T-helper 2 cell treated with Interferon-gamma antibody and Interleukin-4, amounts not matched to agents 100 ng/mL and 5 ng/mL, for 36 hours (primary cell): ENCODE results near the gene PLD6. TPM values are rescaled to one million over a fixed set of nuclear protein-coding genes. Genes with fewer than 3 reads are reported as not detected.
"Not testable (repeated sequence)": the region's sequence is repeated elsewhere in the genome, so short reads cannot be mapped to it uniquely, and the experiment has no call there.

ENCODE experiments used
- intact Hi-C: fragments of 100-400 bp; cut with micrococcal nuclease; formaldehyde crosslinking; loops from one replicate; pipeline ENCODE4 v1.15.1; 2023
- total RNA-seq: library from RNA; stranded (reverse); gene quantifications from 2 replicates; pipeline ENCODE4 v1.2.3, GENCODE V29; 2022

Gene PLD6
- total RNA-seq, 1 donor from 2014 or later: 7.1 TPM

GRCh38 chr17:17177176-17177575, 29.0 kb downstream of the PLD6 start:
- intact Hi-C loops: loop anchor here (5.0 to 10.0 kb wide), 2 partner anchors 128 to 960 kb away; partner anchors contain the start of genes NCOR1, NT5M and PIGL

DNA sequence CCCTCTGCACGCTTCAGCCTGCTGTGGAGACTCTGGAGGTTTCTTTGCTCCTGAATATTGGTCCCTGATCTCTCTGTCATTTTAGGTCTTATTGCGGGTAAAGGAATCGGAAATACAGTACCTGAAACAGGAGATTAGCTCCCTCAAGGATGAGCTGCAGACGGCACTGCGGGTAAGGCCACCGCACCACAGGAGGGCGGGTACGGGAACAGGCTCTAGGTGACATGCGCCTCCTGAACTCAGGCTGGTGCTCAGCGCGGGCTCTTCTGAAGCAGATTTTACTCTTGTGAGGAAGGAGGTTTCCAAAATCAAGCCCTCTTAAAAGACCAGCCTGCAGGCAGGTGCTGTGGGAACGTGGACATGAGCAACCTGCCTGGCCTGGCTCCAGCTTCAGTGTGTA, 29.8 kb downstream of the PLD6 start:
- intact Hi-C loops: loop anchor here (5.0 to 10.0 kb wide), 2 partner anchors 128 to 959 kb away; partner anchors contain the start of genes NCOR1, NT5M and PIGL

DNA sequence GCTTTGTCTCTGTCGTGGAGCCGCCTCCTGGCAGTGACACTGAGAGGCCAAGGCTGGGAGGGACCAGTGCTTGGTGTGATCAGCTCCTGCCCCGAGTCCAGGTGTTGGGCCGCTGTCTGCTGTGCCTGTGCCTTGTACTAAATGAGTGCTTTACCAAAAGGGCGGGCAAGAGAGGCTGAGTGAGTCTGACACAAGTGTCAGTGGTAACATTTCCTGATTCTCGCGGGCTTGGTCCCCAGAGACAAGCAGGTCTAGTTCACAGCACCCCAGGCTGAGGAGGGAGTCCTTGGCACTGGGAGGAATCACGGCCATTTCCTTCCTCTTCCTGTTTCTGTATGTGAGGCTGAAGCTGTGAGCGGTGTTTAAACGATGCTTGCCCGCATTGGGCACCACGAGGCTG, 30.2 kb downstream of the PLD6 start:
- intact Hi-C loops: loop anchor here (5.0 to 10.0 kb wide), 2 partner anchors 129 to 959 kb away; partner anchors contain the start of genes NCOR1, NT5M and PIGL

DNA sequence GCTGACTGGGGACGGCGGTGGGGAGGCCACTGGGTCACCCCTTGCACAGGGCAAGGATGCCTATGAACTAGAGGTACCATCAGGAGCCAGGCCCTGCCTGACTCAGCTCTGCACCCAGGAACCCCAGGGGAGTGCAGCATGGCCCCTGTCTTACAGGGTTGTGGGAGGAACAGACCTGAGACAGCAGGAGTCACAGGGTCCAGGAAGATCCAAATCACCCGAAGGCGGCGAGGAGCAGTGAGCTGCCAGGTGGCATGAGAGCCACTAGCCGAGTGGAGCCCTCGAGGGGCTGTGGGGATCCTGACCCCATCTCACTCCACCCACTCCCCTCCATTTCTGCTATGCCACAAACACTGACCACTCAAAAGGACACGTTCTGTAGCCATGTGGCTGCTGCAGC, 30.8 kb downstream of the PLD6 start:
- intact Hi-C loops: loop anchor here (5.0 to 10.0 kb wide), 2 partner anchors 129 to 958 kb away; partner anchors contain the start of genes NCOR1, NT5M and PIGL

DNA sequence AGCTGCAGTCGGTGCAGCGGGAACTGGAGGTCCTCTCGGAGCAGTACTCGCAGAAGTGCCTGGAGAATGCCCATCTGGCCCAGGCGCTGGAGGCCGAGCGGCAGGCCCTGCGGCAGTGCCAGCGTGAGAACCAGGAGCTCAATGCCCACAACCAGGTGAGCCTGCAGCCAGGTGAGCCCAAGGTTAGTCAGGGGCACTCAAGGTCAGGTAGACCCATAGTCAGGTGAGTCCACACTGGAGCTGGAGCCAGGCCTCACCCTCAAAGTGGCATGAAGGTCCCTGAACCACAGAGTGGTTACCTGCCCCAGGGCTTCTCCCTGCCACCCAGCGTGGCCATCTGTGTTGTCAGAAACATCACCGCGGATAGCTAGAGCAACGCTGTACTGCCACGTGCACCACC, 32.2 kb downstream of the PLD6 start:
- intact Hi-C loops: loop anchor here (10.0 kb wide), 1 partner anchor 131 kb away; the partner anchor contains the start of gene NT5M

DNA sequence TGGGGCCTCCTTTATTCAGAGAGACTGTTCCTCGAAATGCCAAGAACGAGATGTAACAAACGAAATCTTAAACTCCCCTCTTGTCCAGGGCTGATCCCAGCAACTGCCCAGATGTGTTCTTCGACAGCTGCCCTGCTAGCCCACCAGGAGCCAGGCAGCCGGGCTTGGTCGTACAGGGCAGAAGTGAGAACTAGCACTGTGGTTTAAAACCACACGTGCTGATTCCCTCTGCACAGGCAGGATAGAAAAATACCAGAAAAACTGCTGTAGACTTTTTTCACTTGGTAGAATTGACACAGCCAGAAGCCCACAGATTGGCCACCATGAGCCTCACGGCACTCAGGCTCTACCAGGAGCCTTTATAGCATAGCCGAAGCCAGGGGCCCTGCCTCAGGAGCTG, 33.1 kb downstream of the PLD6 start:
- intact Hi-C loops: loop anchor here (10.0 kb wide), 1 partner anchor 132 kb away; the partner anchor contains the start of gene NT5M

DNA sequence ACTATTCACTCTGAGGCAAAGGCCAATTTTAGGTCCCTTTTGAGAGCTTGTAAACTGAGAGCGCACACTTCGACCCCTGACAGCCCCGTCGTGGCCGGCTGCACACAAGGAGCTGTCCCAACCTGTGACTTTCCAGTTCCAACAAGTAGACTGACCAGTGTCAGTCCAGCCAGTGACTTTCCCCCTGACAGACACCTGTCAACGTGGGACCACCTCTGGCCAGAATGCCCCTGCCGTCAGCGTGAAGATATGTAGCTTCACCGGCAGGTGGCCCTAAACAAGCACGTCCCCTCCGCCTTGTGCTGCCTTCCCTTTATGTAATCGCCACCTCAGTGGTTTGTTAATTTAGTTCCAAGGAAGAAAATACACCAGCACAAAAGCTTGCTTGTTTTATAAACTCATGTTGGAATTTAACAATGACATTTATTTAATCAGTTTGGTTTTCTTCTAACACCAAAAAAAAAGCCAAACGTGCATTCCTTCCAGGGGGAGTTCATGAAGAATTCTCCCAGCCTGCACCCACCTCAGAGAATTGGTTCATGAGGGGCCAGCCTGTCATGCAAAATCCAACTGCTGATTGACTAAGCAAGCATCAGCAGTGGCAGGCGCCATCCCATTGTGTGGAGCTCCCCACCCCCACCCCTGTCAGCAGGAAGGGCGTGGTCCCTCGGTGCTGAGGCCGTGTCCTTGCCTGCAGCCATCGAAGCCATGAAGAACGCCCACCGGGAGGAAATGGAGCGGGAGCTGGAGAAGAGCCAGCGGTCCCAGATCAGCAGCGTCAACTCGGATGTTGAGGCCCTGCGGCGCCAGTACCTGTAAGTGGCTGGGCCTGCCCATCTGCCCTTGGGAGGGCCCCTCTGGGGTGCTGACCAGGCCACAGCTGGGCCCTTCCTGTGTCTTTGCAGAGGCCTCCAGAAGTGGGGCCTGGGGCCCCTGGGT, 33.9 kb downstream of the PLD6 start:
- intact Hi-C loops: loop anchor here (10.0 kb wide), 1 partner anchor 133 kb away; the partner anchor contains the start of gene NT5M

DNA sequence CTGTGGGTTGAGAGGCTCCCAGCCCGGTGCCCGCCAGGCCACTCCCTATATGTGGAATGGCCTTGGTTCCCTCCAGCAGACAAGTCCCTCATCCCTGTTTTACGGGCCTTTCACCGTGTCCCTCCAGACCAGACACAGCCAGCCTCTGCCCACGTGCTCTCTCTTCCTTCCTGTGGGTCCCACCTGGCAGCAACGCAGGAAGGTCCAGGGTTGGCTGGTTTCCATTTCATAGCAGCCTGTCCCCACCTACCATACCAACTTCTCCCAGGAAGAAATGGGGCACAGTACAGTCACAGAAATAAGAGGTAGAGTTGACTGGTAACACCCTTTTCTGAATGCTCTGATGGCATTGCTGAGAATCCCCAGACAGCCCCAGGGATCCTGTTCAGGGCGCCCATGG, 34.9 kb downstream of the PLD6 start:
- intact Hi-C loops: loop anchor here (10.0 kb wide), 1 partner anchor 134 kb away; the partner anchor contains the start of gene NT5M

DNA sequence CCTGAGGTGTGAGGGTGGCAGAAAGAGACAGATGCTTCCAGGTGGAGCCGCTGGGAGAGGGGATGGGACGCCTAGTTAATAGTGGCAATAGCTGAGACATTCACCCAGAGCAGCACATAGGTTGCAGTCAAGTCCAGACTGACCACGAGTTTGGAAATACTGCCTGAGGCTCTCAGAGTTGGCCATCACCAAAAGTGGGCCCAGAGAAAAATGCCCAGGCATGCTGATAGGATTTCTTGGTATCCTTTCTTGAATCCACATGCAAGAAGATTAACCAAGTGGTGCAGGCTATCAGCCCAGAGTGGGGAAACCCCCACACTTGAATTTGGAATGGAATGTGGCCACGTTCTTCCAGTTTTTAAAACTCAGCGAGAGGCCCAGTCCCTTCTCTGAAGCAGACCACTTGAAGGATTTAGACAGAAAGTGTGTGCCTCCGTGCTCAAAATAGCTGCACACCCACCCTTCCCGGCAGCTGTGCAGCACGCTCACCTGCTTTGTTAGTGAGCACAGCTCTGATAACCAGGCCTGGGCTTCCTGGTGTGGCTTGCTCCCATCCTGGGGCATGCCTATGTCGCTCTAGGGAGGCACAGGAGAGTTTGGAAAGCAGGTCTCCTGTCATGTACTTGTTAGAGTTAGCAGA, 35.7 kb downstream of the PLD6 start:
- intact Hi-C loops: loop anchor here (10.0 kb wide), 1 partner anchor 134 kb away; the partner anchor contains the start of gene NT5M

DNA sequence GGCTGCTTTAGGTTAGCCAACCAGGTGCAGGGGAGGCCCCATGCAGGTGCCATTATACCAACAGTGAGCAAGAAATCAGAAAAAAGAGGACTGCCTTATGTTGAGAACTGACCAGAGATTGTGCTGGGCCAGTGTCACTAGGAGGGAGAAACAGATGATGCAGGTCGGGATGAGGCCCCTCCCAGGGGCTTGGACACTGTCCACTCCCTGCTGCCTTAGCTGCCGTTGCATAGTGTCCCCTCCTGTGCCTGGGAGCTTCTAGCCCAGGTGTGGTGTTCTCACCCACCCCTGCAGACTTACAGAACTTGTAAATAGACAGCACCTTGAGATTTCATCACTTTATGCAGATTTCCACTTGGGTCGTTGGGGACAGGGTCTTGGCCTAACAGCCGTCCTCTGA, 36.7 kb downstream of the PLD6 start:
- intact Hi-C loops: no loop called here

- intact Hi-C loops: no loop called here
These were observed 37.7 kb downstream of the PLD6 start for GRCh38 chr17:17168401-17168800.

DNA sequence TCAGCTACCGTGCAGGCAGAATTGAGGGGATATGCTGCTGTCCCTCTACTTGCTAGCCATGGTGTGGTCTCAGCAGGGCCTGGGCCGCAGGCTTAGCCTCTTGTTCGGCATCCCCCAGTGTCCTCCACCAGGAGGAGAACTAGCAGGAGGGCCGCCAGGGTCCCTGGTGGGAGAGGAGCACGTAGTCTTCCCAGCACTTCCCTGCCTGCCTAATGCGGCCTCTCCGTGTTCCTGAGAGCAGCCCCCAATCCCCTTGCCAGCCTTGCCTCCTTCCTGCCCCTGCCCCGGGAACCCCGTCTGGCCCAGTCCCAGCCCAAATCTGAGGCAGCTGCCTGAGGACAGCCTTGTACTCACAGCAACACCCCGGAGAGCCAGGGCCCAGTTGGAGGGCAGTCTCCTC, 38.1 kb downstream of the PLD6 start:
- intact Hi-C loops: no loop called here

GRCh38 chr17:17167356-17167755, 38.8 kb downstream of the PLD6 start:
- intact Hi-C loops: no loop called here

- intact Hi-C loops: no loop called here
These were observed 39.7 kb downstream of the PLD6 start for GRCh38 chr17:17166446-17166845.

GRCh38 chr17:17165666-17166308, 40.3 kb downstream of the PLD6 start:
- intact Hi-C loops: no loop called here

DNA sequence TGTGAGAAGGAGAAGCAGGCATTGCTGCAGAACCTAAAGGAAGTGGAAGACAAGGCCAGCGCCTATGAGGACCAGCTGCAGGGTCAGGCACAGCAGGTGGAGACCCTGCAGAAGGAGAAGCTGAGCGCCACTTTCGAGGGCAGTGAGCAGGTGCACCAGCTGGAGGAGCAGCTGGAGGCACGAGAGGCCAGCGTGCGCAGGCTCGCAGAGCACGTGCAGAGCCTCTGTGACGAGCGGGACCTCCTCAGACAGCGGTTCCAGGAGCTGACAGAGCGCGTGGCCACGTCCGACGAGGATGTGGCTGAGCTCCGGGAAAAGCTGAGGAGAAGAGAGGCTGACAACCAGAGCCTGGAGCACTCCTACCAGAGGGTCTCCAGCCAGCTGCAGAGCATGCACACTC, 41.5 kb downstream of the PLD6 start:
- intact Hi-C loops: no loop called here

- intact Hi-C loops: no loop called here
These were observed 42.0 kb downstream of the PLD6 start for GRCh38 chr17:17164156-17164555.

- intact Hi-C loops: no loop called here
These were observed 44.4 kb downstream of the PLD6 start for GRCh38 chr17:17161759-17162158.

- intact Hi-C loops: no loop called here
These were observed 45.0 kb downstream of the PLD6 start for GRCh38 chr17:17161121-17161520.

GRCh38 chr17:17159571-17159970, 46.6 kb downstream of the PLD6 start:
- intact Hi-C loops: no loop called here

DNA sequence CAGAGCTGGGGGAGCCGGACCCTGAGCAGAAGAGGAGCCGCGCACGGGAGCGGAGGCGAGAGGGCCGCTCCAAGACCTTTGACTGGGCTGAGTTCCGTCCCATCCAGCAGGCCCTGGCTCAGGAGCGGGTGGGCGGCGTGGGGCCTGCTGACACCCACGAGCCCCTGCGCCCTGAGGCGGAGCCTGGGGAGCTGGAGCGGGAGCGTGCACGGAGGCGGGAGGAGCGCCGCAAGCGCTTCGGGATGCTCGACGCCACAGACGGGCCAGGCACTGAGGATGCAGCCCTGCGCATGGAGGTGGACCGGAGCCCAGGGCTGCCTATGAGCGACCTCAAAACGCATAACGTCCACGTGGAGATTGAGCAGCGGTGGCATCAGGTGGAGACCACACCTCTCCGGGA, 47.6 kb downstream of the PLD6 start:
- intact Hi-C loops: not testable (repeated sequence)
